Amygdala (tissue), 56 donors: Measurements from ENCODE around the gene MAPKAPK2.

Experiments used
- DNase-seq, 56 donors: peaks; one replicate each; lab custom pipeline; 2025; lab: John Stamatoyannopoulos, UW

Gene MAPKAPK2

DNA sequence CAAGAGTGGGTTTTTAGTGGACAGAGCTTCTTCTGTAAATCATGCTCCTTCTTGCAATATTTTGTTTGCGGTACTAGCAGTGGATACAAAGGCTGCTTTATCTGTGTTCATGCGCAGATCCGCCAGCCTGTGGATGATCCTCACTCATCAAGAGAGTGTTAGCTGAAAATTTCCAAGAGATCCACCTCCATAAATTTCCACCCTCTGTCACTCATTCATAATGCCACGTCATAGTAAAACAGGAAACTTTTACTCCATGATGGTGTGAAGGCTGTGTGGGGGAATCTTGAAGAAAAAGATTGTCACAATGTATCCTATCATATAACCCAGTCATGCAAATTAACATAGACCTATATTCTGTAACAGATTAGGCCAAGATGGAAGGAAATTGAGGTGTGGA is 4.4 kb upstream of the MAPKAPK2 start:
- peak in 6 of 56 donors; percentile 6 to 29 (median 16) for DNase-seq

DNA sequence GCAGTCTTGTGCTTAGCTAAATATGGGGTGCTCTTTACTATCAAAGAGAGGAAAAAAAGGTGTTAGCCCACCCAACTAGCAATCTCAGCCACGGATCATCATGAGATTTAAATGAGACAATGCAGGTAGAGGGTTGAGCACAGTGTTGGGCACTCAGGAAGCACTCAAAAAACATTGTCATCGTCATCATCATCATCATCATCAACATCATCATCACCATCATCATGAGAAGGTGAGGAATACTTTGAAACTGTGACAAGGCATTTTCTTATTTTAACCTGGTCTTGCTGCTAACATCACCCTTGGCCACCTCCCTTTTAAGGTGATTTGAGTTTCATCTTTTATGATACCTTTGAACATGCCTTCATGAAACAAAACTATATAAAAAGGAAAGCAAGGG is 3.3 kb upstream of the MAPKAPK2 start:
- no peak for DNase-seq

DNA sequence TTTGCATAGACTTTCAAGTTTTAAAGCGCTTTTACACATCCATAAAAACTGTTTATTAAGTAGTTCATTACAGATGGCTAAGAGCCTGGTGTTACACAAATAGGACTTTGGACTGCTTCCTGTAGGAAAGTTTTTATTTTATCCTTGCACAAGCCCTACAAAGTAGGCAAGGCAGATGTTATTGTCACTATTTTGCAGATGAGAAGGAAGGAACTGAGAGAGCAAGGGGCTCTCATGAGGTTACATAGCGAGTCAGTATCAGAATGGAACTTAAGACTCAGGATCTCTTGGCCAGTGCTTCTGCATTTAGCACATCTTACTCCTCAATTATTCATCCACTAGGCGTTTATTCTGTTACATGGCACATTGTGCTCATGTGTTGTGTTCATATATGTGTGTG is 2.6 kb upstream of the MAPKAPK2 start:
- no peak for DNase-seq

DNA sequence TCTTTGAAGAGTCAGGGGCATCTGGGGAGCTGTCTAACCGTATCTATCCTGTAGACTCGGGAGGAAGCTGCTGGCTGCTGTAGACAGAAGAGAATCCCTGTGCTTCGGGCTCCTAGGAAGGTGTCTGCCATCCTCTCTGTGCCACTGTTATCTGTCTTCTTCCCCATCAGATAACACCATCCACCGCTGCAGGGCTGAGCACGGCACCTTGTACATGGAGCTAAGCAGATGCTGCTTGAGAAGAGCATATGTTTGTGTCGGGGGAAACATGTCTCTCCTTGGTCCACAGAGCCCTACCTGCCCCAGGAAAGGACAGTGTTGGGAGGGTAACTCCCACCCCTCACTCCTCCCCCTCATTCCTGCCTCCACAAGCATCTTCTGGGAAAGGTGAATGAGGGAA is 1.4 kb upstream of the MAPKAPK2 start:
- DNase-seq: no peak

DNA sequence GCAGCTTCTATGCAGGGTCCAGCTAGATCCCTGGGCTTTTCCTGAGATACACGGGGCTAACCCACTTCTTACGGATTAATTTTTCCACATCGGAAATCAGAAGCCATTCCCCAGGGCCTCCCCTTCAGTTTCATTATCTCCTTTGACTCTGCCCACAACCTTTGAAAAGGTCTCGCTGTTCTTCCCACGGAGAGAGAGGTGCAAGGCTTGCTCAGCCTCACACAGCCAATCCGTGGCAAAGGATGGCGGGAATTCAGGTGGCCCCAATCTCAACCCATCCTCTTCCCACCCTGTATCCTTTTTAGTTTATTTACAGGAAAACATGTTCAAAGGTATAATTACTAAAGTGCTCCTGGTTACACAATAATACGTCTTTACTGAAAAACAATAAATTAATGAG is 702 bp upstream of the MAPKAPK2 start:
- DNase-seq: no peak

DNA sequence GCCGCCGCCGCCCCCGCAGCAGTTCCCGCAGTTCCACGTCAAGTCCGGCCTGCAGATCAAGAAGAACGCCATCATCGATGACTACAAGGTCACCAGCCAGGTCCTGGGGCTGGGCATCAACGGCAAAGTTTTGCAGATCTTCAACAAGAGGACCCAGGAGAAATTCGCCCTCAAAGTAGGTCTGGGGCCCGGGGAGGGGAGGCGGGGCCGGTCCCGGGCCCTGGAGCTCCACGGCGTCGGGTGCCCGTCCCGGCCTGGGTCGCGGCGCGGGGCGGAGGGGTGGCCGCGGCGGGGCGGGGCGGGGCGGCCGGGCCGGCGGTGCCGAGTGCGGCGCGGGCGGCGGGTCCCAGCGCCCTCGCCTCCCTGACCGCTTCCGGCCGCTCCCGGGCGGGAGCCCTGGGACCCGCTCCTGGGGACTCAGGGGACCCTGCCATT is 646 bp downstream of the MAPKAPK2 start:
- DNase-seq: peak in 7 of 56 donors; percentile 16 to 51 (median 31)

DNA sequence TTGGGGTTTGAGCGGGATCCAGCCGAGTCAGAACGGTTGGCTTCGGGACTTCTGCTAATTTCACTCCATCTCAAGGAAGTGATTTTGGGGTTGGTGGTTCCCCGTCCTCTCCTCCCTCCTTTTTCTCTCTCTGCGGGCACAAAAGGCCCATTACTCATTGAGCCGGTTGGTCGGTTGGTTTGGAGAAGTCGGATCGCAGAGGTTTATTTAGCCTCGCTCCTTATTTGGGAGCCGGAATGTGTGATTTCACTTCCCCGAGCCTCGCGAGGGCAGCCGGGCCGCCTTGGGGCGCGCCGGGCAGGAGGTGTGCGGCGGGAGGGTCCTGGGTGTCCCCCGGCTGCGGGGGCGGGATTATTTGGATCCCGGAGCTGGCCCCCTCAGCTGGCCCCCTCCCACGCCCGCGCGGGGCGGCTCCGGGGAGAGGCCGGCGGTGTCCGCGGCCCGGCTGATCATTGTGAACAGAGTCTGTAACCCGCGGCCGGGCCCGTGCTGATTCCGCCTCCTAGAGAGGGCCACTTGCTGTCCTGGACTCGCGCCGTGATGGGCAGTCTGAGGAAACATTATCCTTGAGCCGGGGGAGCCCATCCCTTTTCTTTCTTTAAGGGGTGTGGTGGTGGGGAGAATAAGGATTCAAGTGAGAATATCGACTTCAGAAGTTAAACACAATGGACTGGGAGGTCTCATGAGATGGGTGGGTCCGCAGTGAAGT is 1.2 kb downstream of the MAPKAPK2 start:
- peak in 13 of 56 donors; percentile 17 to 65 (median 31) for DNase-seq

DNA sequence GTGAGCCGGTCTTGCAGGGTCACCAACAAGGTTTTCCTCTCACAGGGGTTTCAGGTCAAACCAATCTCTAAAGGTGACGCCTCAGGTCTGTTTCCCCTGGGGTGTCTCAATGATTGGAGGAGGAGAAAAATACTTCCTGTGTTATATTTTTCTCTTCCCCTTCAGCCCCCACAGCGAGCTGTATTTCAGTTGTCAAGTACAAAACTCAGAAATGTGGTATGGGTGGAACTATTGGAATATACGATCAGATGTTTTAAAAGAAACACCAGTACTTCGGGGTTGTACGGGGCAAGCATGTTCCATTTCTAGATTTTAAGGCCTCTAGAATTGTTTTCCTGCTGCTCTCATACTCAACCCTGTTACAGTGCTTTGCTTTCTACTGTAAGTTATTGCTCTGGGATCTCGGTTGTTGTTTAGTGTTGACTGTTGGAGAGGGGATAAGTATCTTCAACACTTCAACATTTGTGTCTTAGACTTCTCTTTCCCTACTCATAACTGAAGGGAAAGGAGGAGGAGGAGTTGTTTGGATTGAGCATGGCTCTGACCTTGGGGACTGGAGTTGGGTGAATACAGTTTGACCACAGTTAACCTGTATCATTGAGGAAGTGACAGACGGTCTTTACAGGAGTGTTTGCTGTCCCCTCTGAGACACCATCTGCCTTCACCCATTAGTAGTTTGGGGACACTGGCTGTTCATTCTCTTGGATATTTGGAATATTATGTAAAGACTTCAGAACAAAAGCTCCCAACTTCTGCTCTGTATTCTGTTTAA is 2.0 kb downstream of the MAPKAPK2 start:
- DNase-seq: no peak

DNA sequence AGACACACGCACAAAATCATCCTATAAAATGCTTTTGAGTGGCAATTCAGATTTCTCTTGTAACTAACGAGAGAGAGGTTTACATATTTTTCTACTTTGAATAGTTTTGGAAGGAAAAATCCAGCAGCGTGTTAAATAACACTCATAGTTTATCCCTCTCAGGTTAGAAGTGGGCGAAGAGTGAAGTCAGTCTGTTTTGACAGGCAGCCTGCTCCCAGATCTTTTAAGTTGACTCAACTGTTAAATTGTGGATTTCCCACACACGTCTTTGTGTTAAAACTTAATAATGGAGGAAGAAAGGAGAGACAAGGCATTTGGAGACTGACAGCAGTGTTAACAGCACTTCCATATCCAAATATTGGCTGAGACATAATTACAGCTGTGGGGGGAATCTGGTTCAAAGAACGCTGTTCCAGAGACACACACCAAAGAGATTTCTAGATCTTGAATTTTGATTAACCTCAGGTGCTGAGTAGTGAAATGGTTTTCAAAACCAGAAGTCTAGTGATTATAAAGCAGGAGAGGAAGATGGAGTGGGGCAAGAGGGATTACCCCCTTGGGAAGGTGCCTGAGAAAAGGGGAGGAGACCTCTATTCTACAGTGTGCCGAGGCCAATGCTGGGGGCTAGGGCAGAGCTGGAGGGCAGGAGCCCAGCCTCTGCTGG is 2.7 kb downstream of the MAPKAPK2 start:
- DNase-seq: no peak

DNA sequence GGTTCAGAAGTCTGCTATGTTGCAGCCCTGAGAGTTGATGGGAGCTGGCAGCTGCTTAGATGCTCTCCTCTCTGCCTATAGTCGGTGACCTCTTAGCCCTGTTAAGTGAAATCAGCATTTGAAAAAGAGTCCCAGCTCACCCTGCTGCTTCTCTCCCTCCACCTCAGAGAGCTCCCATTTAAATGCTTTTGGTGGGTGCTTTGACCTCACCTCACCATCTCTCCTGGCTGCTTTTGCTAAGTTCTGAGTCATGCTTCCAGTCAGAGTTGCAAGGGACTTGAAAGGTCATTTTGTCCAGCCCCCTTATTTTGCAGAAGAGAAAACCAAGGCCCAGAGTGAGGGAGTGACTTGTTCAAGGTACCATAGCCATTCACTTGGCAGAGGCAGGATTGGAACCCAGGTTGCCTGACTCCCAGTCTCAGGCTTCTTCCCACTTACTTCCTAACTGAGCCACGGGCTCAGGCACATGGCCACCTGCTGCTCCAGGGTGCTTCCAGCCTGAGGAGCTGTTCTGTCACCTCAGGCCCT is 3.3 kb downstream of the MAPKAPK2 start:
- no peak for DNase-seq

DNA sequence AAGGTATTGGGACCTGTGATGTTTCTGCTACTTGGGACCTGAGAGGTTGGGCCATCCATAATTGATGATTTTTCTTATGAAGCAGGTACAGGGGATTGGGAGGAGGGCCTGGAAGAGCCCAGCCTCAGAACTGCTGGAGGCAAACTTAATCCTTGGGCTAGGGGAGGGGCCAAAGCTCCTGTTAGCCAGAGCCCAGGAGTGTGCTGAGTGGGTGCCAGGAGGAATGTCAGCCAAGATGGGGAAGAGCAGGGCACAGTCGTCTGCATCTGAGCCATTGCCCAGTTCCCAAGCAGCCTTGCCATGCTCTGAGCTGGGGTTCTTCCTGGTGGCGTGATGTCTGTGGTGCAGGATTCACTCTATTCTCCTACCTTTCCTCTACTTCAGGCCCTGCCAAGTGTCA is 5.8 kb downstream of the MAPKAPK2 start:
- peak in 27 of 56 donors; percentile 7 to 68 (median 32) for DNase-seq

DNA sequence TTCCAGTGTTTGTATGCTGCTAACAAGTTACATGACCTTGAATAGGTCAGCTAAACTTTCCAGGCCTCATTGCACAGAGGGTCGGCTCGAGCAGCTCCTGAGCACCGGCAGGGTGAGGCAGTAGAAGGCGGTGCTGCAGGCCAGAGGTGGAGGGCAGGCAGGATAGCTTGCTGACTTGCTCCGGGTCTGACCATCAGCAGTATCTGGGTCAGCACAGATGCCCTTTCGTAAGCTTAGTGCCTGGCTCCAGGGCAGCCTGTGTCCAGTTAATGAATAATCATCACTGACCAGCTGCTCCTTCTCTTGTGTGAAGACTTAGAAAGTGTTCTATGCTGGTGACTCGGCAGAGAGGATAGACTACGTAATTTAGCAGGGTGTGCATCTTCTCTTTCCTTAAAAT is 6.9 kb downstream of the MAPKAPK2 start:
- no peak for DNase-seq

DNA sequence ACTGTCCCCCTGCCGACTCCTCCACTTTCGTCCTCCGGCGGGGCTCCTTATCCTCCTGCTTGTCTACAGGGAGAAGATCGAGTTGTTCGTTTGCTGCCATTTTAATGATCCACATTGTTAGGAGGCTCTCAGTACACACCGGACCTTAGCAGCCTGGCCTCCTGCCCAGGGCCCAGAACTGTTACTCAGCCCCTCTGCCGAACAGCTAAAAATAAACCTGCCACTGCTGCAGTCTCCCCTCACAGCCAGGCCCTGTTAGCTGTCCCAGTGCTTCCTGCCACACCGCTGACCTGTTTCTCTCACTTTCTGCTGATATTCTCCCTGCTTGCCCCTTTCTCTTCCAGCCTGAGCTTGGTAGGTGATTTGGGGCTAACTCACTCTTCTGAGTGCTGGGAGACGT is 8.3 kb downstream of the MAPKAPK2 start:
- DNase-seq: peak in 24 of 56 donors; percentile 7 to 54 (median 35)

DNA sequence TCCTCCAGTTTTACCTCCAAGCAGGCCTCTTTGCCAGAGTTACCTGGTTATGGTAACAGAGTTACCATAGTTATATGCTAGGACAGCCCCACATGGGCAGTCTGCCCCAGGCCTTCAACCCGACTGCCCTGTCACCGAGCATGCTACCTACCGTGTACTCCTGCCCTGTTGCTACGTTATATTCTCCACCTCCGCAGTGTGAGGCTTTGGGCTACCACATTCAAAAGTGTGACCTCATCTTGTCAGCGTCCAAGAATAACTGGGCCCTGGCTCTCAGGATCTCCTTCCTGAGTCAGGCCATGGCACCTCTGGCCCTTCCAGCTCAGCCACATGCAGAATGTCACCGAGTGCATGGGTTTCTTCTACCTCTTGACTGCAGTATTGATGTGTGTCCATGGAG is 8.9 kb downstream of the MAPKAPK2 start:
- no peak for DNase-seq

DNA sequence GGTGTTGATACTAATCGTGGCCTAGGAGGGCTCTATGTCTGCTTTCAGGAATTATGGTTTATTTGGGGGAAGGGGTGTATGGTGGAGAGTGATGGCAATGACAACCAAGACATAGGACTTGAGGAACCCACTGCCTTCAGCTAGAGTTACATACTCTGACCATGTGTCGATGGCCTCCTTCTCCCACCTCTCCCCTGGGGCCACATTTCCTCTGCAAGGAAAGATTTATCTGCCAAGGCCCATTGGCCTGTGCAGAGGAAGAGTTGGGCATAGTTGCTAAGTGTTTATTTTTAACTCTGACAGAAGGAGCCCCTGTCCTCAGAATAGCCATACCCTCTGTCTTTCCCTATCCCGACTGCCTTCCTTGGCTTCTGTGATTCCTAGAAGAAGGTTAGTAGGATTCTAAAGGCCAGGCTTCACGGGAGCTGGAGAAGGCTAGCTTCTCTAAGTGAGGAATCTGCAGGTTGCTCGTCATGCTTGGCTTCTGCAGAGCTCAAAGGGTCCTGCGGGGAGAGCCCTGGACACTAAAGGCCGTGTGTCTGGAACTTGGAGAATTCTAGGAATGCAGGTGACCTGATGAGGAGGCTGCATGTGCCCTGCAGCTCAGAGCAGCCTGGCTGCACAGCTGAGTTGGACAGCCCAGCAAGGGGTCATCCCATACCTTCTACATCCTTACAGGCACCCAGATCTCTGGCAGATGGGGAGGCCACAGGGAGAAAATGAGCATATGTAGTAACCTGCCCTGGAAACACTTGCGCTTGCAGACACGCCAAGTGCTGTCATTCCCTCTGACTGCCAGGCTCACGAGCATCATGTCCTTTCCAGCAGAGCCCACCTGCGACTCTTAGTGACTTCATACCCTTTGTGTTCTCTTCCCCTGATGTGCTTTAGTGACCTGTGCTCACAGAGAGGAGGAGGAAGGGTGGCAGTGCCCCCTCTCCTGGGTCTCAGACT is 9.7 kb downstream of the MAPKAPK2 start:
- no peak for DNase-seq

DNA sequence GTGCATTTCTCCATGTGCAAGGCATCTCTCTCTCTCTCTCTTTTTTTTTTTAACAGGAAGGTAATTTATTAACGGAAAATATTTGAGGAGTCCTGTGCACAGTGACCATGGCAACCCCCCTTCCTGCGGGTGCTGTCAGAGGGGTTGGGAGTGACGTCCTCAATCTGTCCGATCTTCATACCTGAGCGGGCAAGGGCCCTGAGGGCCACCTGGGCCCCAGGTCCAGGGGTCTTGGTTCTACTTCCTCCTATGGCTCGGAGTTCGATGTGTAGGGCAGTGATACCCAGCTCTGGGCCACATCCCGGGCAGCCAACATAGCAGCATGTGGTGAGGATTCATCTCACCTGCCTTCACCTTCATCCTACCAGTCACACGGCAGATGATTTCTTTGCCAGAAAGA is 11.0 kb downstream of the MAPKAPK2 start:
- DNase-seq: no peak

DNA sequence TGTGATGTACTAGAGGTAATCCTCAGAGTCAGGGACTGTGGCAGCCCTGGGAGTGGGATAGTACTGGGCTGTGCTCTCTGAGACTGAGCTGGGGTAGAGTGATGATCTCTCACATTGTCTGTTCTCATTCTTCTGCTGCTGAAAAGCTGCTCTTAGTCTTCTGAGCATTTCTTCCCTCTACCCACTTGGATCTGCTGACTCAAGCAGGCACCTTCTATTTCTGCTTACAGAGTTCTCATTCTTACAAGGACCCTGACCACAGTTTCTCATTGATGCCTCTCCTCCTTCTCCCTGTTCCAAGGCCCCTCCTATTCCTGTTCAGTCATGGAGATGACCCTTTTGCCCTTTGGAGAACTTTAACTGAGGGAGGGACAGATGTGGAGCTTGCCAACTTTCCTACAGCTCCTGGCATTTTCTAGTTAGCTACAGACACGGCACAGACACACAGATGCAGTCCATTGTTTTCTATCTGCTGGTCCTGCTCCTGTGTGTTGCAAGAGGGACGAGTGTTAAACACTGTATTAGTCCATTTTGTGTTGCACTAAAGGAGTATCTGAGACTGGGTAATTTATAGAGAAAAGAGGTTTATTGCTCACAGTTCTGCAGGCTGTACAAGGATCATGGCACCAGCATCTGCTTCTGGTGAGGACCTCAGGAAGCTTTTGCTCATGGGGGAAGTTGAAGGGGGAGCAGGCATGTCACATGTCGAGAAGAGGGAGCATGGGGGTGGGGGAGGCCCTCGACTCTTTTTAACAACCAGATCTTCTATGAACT is 12.3 kb downstream of the MAPKAPK2 start:
- DNase-seq: no peak

DNA sequence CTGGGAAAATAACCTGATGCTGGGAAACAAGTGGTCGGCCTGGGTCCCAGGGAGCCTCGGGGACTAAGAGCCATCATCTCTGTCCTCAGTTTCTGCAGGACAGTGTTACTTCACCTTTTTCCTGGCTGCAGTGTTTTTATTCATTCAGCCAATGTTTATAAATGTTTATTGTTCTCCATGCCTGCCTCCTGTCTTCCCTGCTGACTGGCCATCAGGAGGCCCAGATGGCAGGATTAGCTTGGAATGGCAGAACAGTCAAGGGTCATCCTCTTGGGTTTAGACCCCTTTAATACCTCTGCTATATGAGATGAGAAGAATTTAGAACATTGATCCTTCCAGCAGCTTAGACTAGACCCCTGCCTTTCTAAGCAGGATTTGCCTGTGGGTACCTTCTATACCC is 13.3 kb downstream of the MAPKAPK2 start:
- no peak for DNase-seq

DNA sequence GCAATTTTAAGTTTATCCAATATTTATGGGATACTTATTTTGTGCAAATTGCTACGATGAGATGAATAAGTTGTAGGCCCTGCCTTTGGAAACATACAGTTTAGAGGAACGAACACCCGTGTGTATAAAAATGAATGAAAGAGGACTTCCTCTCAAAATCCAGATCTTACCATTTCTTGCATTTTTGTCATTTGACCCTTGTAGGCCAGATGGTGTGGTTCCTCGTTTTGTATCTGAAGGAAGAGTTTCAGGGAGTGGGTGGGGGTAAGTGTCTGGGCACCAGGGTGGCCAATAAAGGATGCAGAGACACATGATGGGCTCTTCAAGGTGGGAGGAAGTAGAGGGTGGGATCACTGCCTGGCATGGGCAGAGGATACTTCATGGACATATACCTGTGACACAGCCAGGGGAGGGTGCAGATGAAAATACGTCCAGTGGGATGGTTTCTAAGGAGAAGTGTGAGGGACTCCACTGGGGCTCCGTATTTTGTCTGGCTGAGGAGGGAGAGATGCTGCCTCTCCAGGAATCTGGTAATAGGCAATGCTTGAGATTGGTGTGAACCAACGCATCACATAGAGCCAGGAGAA is 14.4 kb downstream of the MAPKAPK2 start:
- no peak for DNase-seq
